IMR-90 (cell line): ENCODE results near the gene CPHXL2. TPM values are rescaled to one million over a fixed set of nuclear protein-coding genes. Genes with fewer than 3 reads are reported as not detected.
A peak's percentile ranks its signal among the peaks of the same experiment; 100 is the strongest.

ENCODE experiments used
- ATAC-seq: fragments of 200-7000 bp; cut with Tn5 transposase; 2 replicates; pipeline ENCODE4 v1.9.1; 2020; ENCODE audit warnings: low read depth, mild to moderate bottlenecking, moderate library complexity
- BruUV-seq: library from RNA; stranded (reverse); fragments of 400-500 nt; replicated peaks from 2 replicates; lab custom pipeline; 2021; lab: Mats Ljungman, UMichigan
- CTCF ChIA-PET: fragments of 300-600 bp; formaldehyde crosslinking; extraction: SDS; loops from one replicate; lab custom pipeline; 2021; ENCODE audit warnings: antibody characterized with exemption; lab: Yijun Ruan, JAX
- POLR2A ChIA-PET: fragments of 300-600 bp; sonication (Branson Sonifier 250); formaldehyde crosslinking; loops from one replicate; lab custom pipeline; 2022; ENCODE audit warnings: antibody characterized with exemption; ENCODE audit not compliant: unreplicated experiment; lab: Charles Lee
- DNase-seq: peaks from one replicate; pipeline ENCODE4 v3.0.0; 2013
- H2AFZ ChIP-seq: replicated peaks from 2 replicates; pipeline ENCODE3; 2013; ENCODE audit warnings: low read length, mild to moderate bottlenecking; ENCODE audit not compliant: poor library complexity
- H2AK5ac ChIP-seq: 2 replicates; pipeline ENCODE4 v1.6.1; 2013; ENCODE audit warnings: low read depth, low read length, inconsistent platforms
- H2AK9ac ChIP-seq: replicated peaks from 2 replicates; pipeline ENCODE3; 2013; ENCODE audit warnings: mild to moderate bottlenecking, low read depth, low read length, moderate library complexity; ENCODE audit not compliant: poor library complexity
- H2BK120ac ChIP-seq: 2 replicates; pipeline ENCODE4 v1.6.1; 2013; ENCODE audit warnings: low read depth, low read length, inconsistent platforms
- H2BK15ac ChIP-seq: 3 replicates; pipeline ENCODE4 v1.6.1; 2013; ENCODE audit warnings: low read depth, low read length, inconsistent platforms
- H2BK20ac ChIP-seq: 2 replicates; pipeline ENCODE4 v1.6.1; 2013; ENCODE audit warnings: low read depth, mild to moderate bottlenecking, inconsistent platforms, low read length, moderate library complexity
- H2BK5ac ChIP-seq: 2 replicates; pipeline ENCODE4 v1.6.1; 2013; ENCODE audit warnings: mild to moderate bottlenecking, low read depth, low read length, inconsistent platforms; ENCODE audit not compliant: poor library complexity, severe bottlenecking
- H3K14ac ChIP-seq: replicated peaks from 2 replicates; pipeline ENCODE4 v1.6.1; 2013; ENCODE audit warnings: low read depth, low read length, inconsistent platforms
- H3K18ac ChIP-seq: 2 replicates; pipeline ENCODE4 v1.6.1; 2013; ENCODE audit warnings: low read depth, low read length, control low read depth
- H3K23ac ChIP-seq: 2 replicates; pipeline ENCODE4 v1.6.1; 2013; ENCODE audit warnings: low read depth, low read length, inconsistent platforms
- H3K27ac ChIP-seq: 2 replicates; pipeline ENCODE4 v1.5.1; 2013; ENCODE audit warnings: mild to moderate bottlenecking, control low read depth, low read length; ENCODE audit not compliant: insufficient read depth
- H3K27me3 ChIP-seq: 2 replicates; pipeline ENCODE4 v1.6.1; 2013; ENCODE audit warnings: low read length; ENCODE audit not compliant: control insufficient read depth, insufficient read depth
- H3K36me3 ChIP-seq: 2 replicates; pipeline ENCODE4 v1.6.1; 2013; ENCODE audit warnings: low read length, mixed read lengths; ENCODE audit not compliant: control insufficient read depth, insufficient read depth
- H3K4ac ChIP-seq: 2 replicates; pipeline ENCODE4 v1.6.1; 2013; ENCODE audit warnings: low read depth, low read length, inconsistent platforms
- H3K4me1 ChIP-seq: 2 replicates; pipeline ENCODE4 v1.6.1; 2013; ENCODE audit warnings: low read length, mixed read lengths; ENCODE audit not compliant: control insufficient read depth, insufficient read depth
- H3K4me2 ChIP-seq: 2 replicates; pipeline ENCODE4 v1.6.1; 2013; ENCODE audit warnings: low read depth, mild to moderate bottlenecking, control low read depth, low read length, moderate library complexity
- H3K4me3 ChIP-seq: 2 replicates; pipeline ENCODE4 v1.5.1; 2013; ENCODE audit warnings: low read depth, mild to moderate bottlenecking, control low read depth, low read length, moderate library complexity; ENCODE audit not compliant: insufficient read depth
- H3K56ac ChIP-seq: 2 replicates; pipeline ENCODE4 v1.6.1; 2013; ENCODE audit warnings: low read length, inconsistent platforms; ENCODE audit not compliant: insufficient read depth; ENCODE audit errors: extremely low read depth
- H3K79me1 ChIP-seq, 2 experiments: 2 replicates each; pipeline ENCODE4 v1.6.1; 2013; ENCODE audit warnings: low read length in 2 of 2, inconsistent platforms in 1 of 2, low read depth in 1 of 2
- H3K9ac ChIP-seq: 2 replicates; pipeline ENCODE4 v1.6.1; 2013; ENCODE audit warnings: low read depth, low read length, control low read depth
- H3K9me1 ChIP-seq: 2 replicates; pipeline ENCODE4 v1.6.1; 2013; ENCODE audit warnings: low read length, inconsistent platforms; ENCODE audit not compliant: insufficient read depth
- H3K9me3 ChIP-seq: 2 replicates; pipeline ENCODE4 v1.6.1; 2013; ENCODE audit warnings: low read length; ENCODE audit not compliant: control insufficient read depth, insufficient read depth
- H4K20me1 ChIP-seq: 2 replicates; pipeline ENCODE4 v1.6.1; 2013; ENCODE audit warnings: low read length, inconsistent platforms; ENCODE audit not compliant: insufficient read depth
- H4K5ac ChIP-seq: 2 replicates; pipeline ENCODE4 v1.6.1; 2013; ENCODE audit warnings: mild to moderate bottlenecking, low read depth, low read length, control low read depth
- H4K8ac ChIP-seq, 2 experiments: 2 replicates each; pipeline ENCODE4 v1.6.1; 2013; ENCODE audit warnings: low read depth in 2 of 2, low read length in 2 of 2, control low read depth in 1 of 2, inconsistent platforms in 1 of 2
- H4K91ac ChIP-seq: 2 replicates; pipeline ENCODE4 v1.6.1; 2013; ENCODE audit warnings: low read depth, low read length, inconsistent platforms; ENCODE audit not compliant: insufficient read depth
- BHLHE40 ChIP-seq: fragments of 150-350 bp; IDR thresholded peaks from 2 replicates; pipeline ENCODE4 v1.6.1; 2016; ENCODE audit warnings: mild to moderate bottlenecking, low read depth, low read length
- CEBPB ChIP-seq: IDR thresholded peaks from 2 replicates; pipeline ENCODE4 v1.6.1; 2012; ENCODE audit warnings: low read depth, low read length, improper control_type of control experiment
- WGBS, 2 experiments: methylation state at CpG; one replicate each; pipeline versions ENCODE4 v1.1.5 to v1.1.7; 2013; ENCODE audit warnings: missing lambda C conversion rate in 2 of 2; ENCODE audit not compliant: insufficient read length in 1 of 2; ENCODE audit errors: extremely low coverage in 2 of 2; 5-methylcytosine and 5-hydroxymethylcytosine counted together
- dilution Hi-C: fragments of 300-500 bp; cut with HindIII; formaldehyde crosslinking; loops from one replicate; pipeline ENCODE4 v1.14.3; 2018; ENCODE audit warnings: low sequenced_read_pairs; ENCODE audit not compliant: unreplicated experiment
- in situ Hi-C: fragments of 300-500 bp; cut with MboI; formaldehyde crosslinking; loops from 3 replicates; pipeline ENCODE4 v1.14.3; 2019; ENCODE audit warnings: low sequenced_read_pairs, inconsistent platforms, mixed read lengths
- intact Hi-C: fragments of 100-400 bp; cut with micrococcal nuclease; formaldehyde crosslinking; loops from 2 replicates; pipeline ENCODE4 v1.10.0; 2022
- polyA plus RNA-seq, 3 experiments: library from polyadenylated mRNA; depleted of rRNA; stranded (reverse); fragments of >200 nt; gene quantifications; 2 replicates each; pipeline ENCODE4 v1.2.3, GENCODE V29; 2012; ENCODE audit warnings: low replicate concordance in 1 of 3
- total RNA-seq: library from RNA; depleted of rRNA; stranded (reverse); fragments of >200 nt; gene quantifications from 2 replicates; pipeline ENCODE4 v1.2.3, GENCODE V29; 2012

CPHXL2 gene
- total and polyA plus RNA-seq, 2 of the 4 experiments (the other 2 are of a cell fraction) = not detected

GRCh38 chr16:75640598-75640997, 36.2 kb downstream of the CPHXL2 start:
- Histone ChIP-seq H4K8ac (no peak overlapping the region), H4K5ac (no peak overlapping the region; the same call in 1 of the 2 replicates), H4K20me1 (peaks cover 17% of the 10 kb centered on the region; the same call in 1 of the 2 replicates), H3K4ac (no peak overlapping the region), H3K79me1 (peaks cover 31 to 43% of the 10 kb centered on the region in 2 experiments), H3K4me3 (no peak overlapping the region), H3K4me2 (no peak overlapping the region; the same call in 1 of the 2 replicates), H2AK5ac (no peak overlapping the region), H3K27me3 (no peaks in the 10 kb centered on the region), H3K14ac (no peak overlapping the region), H3K4me1 (peaks cover 6% of the 10 kb centered on the region; the same call in 1 of the 2 replicates), H2BK15ac (no peak overlapping the region), H2BK5ac (no peak overlapping the region), H2AK9ac (no peak overlapping the region), H2BK20ac (no peak overlapping the region), H3K27ac (peak overlapping the region; percentile 88; the same call in 1 of the 2 replicates), H3K56ac (no peak overlapping the region), H2BK120ac (no peak overlapping the region), H3K9me1 (0 out of 2 replicates have a peak, but pooled peaks cover 2% of the 10 kb centered on the region), H2AFZ (no peak overlapping the region), H3K36me3 (peaks cover 51% of the 10 kb centered on the region), H3K23ac (no peak overlapping the region), H3K9ac (no peak overlapping the region), H3K9me3 (no peaks in the 10 kb centered on the region), H4K91ac (peak overlapping the region; percentile 43; the same call in 1 of the 2 replicates), H3K18ac (no peak overlapping the region; the same call in 1 of the 2 replicates)
- dilution Hi-C loops = no loop called here
- in situ Hi-C loops = loop anchor here (10.0 kb wide), 1 partner anchor 124 kb away; no protein-coding TSS in a partner anchor
- DNase-seq = peak; percentile 86
- peak; percentile 89 for ATAC-seq
- TF ChIP-seq CEBPB (peak; percentile 63), BHLHE40 (no peak)
- CTCF ChIA-PET = no interaction called here
- no TSS peak for BruUV-seq
- POLR2A ChIA-PET = no interaction called here
- WGBS, 2 experiments = no CpG with 5 or more reads among the region's 6 CpGs
- intact Hi-C loops = loop anchor here (10.0 kb wide), 1 partner anchor 1534 kb away; no protein-coding TSS in a partner anchor
